Spleen (tissue), 7 donors: ENCODE measurements around the gene RRAD.

ENCODE experiments used
- POLR2A ChIP-seq, 3 donors: fragments of 450-650 bp; IDR thresholded peaks; one replicate each; pipeline ENCODE4 v1.5.1; 2017; ENCODE audit warnings: antibody characterized with exemption in 3 of 3, mild to moderate bottlenecking in 1 of 3
- TF ChIP-seq, protein P1 (sequence below), 11 experiments: fragments of 200-600 bp in 7 of 11; fragments of 450-650 bp in 4 of 11; sonication (generic) in 4 of 11; IDR thresholded peaks in 8 of 11; conservative IDR thresholded peaks in 3 of 11; 1 replicate in 7 of 11; 2 replicates in 4 of 11; pipeline versions ENCODE4 v1.4.0 to v1.8.0; 2016 to 2021; ENCODE audit warnings: antibody characterized with exemption in 11 of 11, inconsistent platforms in 4 of 11, mild to moderate bottlenecking in 1 of 11
- donor health status: DM: no; HTN: no; CAD: no; lungs with moderate emphysema.
- donor health status: DM: no; HTN: no; CAD: no.
- donor health status: DM: no; HTN: no; CAD: no.

GRCh38 chr16:66891797-66892196 is 33.5 kb downstream of the RRAD start:
- TF ChIP-seq, protein P1, sequence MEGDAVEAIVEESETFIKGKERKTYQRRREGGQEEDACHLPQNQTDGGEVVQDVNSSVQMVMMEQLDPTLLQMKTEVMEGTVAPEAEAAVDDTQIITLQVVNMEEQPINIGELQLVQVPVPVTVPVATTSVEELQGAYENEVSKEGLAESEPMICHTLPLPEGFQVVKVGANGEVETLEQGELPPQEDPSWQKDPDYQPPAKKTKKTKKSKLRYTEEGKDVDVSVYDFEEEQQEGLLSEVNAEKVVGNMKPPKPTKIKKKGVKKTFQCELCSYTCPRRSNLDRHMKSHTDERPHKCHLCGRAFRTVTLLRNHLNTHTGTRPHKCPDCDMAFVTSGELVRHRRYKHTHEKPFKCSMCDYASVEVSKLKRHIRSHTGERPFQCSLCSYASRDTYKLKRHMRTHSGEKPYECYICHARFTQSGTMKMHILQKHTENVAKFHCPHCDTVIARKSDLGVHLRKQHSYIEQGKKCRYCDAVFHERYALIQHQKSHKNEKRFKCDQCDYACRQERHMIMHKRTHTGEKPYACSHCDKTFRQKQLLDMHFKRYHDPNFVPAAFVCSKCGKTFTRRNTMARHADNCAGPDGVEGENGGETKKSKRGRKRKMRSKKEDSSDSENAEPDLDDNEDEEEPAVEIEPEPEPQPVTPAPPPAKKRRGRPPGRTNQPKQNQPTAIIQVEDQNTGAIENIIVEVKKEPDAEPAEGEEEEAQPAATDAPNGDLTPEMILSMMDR (IDR thresholded peaks at IDR 0.05 in 8 of 11, conservative IDR thresholded peaks at IDR 0.05 in 3 of 11), result no peak
- no peak for TF ChIP-seq POLR2A (IDR thresholded peaks at IDR 0.05)
